A549 treated with CORT108297 at 1 μM for 4 hours (cell line): ENCODE results near the gene IFNA10. TPM values are rescaled to one million over a fixed set of nuclear protein-coding genes. Genes with fewer than 3 reads are reported as not detected.

Source experiments
- total RNA-seq: library from RNA; stranded (reverse); fragments of 200-300 nt; extraction: Qiagen RNA extraction; gene quantifications from 5 replicates; pipeline ENCODE4 v1.2.3, GENCODE V29; 2022

IFNA10 gene
- total RNA-seq, result not detected in 5 replicates

DNA sequence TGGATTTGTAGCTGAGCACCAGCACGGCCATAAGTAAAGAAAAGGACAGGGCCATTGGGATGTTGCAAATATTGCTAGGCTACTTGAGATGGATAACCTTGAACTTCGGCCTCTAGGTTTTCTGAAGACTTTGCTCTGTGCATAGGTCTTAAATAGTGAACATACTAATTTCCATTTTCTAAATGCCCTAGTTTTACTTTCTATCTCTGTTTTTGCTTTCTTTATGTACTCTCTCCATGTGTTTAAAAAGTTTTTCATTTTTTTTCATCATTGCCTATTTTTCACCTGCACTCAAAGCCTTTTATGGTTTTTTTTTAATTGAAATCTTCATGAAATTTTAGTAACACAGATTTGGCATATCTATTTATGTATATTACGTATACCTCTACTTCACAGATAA is at the start of gene IFNA10:
IFNA10 (minus strand) TSS at position 101 of the 400 bp plus-strand sequence; CDS start at position 55, 46 bp downstream.

DNA sequence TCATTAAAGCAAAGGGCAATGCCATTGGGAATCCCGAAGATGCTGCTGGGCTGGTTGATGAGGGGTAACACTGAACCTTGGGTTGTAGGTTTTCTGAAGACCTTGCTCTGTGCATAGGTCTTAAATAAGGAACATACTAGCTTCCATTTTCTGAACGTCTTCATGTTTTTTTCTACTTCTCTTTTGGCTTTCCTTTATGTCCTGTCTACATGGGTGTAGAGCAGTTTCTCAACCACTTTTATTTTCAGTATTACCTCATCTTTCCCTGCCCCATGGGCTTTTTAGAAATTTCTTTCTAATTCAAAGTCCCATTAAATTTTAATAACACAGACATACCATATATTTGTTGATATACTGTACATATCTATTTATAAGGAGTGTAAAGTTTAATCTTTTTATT is 33.0 kb upstream of the IFNA10 start, which contains the start of gene IFNA14:
IFNA14 (minus strand) TSS at position 95 of the 400 bp plus-strand sequence; CDS start at position 25, 70 bp downstream.

GRCh38 chr9:21228122-21228521 is 21.2 kb upstream of the IFNA10 start, which contains the start of gene IFNA17:
IFNA17 (minus strand) TSS chr9:21228222; CDS start chr9:21228173, 49 bp downstream.

DNA sequence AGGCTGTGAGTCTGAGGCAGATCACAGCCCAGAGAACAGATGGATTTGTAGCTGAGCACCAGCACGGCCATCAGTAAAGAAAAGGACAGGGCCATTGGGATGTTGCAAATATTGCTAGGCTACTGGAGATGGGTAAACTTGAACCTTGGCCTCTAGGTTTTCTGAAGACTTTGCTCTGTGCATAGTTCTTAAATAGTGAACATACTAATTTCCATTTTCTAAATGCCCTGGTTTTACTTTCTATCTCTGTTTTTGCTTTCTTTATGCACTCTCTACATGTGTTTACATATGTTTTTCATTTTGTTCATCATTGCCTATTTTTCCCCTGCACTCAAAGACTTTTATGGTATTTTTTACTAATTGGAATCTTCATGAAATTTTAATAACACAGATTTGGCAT is 10.3 kb upstream of the IFNA10 start, which contains the start of gene IFNA16:
IFNA16 (minus strand) TSS at position 101 of the 400 bp plus-strand sequence; CDS start at position 95, 6 bp downstream.

DNA sequence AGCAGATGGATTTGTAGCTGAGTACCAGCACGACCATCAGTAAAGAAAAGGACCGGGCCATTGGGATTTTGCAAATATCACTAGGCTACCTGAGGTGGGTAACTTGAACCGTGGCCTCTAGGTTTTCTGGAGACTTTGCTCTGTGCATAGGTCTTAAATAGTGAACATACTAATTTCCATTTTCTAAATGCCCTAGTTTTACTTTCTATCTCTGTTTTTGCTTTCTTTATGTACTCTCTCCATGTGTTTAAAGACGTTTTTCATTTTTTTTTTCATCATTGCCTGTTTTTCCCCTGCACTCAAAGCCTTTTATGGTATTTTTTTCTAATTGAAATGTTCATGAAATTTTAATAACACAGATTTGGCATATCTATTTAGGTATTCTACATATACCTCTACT is 4.8 kb downstream of the IFNA10 start, which contains the start of gene IFNA7:
IFNA7 (minus strand) TSS at position 101 of the 400 bp plus-strand sequence; CDS start at position 61, 40 bp downstream.

DNA sequence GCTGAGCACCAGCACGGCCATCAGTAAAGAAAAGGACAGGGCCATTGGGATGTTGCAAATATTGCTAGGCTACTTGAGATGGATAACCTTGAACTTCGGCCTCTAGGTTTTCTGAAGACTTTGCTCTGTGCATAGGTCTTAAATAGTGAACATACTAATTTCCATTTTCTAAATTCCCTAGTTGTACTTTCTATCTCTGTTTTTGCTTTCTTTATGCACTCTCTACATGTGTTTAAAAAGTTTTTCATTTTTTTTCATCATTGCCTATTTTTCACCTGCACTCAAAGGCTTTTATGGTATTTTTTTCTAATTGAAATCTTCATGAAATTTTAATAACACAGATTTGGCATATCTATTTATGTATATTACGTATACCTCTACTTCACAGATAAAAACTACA is 19.5 kb downstream of the IFNA10 start, which contains the start of gene IFNA4:
IFNA4 (minus strand) TSS at position 101 of the 400 bp plus-strand sequence; CDS start at position 45, 56 bp downstream.

GRCh38 chr9:21166560-21166959 is 40.4 kb downstream of the IFNA10 start, which contains the start of gene IFNA21:
IFNA21 (minus strand) TSS chr9:21166660; CDS start chr9:21166612, 48 bp downstream.

Other genes starting within 250 kb of the IFNA10 start
- gene HACD4, start 175.5 kb downstream of the IFNA10 start, total RNA-seq, result 0.99 to 1.2 TPM (median 1.1 TPM) in 5 replicates
- gene IFNB1, start 129.2 kb downstream of the IFNA10 start, total RNA-seq, result 0.15 TPM in 1 of 5 replicates, not detected in the others
- gene IFNW1, start 65.3 kb downstream of the IFNA10 start, total RNA-seq, result not detected in 5 replicates
- gene IFNA21, start 40.5 kb downstream of the IFNA10 start, total RNA-seq, result not detected in 5 replicates
- not detected in 5 replicates for gene IFNA4, start 19.6 kb downstream of the IFNA10 start, total RNA-seq
- gene IFNA7, start 4.9 kb downstream of the IFNA10 start, total RNA-seq, result not detected in 5 replicates
- not detected in 5 replicates for gene IFNA16, start 10.2 kb upstream of the IFNA10 start, total RNA-seq
- not detected in 5 replicates for gene IFNA17, start 21.1 kb upstream of the IFNA10 start, total RNA-seq
- not detected in 5 replicates for gene IFNA14, start 32.9 kb upstream of the IFNA10 start, total RNA-seq
- not detected in 5 replicates for gene IFNA5, start 98.2 kb upstream of the IFNA10 start, total RNA-seq
- 14.5 to 19.6 TPM (median 17.5 TPM) in 5 replicates for gene KLHL9, start 128.3 kb upstream of the IFNA10 start, total RNA-seq
- gene IFNA6, start 143.7 kb upstream of the IFNA10 start, total RNA-seq, result not detected in 5 replicates
- not detected in 5 replicates for gene IFNA13, start 160.9 kb upstream of the IFNA10 start, total RNA-seq
- not detected in 5 replicates for gene IFNA2, start 178.3 kb upstream of the IFNA10 start, total RNA-seq
- gene IFNA8, start 202.0 kb upstream of the IFNA10 start, total RNA-seq, result not detected in 5 replicates
- not detected in 5 replicates for gene IFNA1, start 233.3 kb upstream of the IFNA10 start, total RNA-seq